Smooth muscle cell (in vitro differentiated cells): ENCODE measurements around the gene RNF180. TPM values are rescaled to one million over a fixed set of nuclear protein-coding genes. Genes with fewer than 3 reads are reported as not detected.

Source experiments
- DNase-seq: peaks from one replicate; lab custom pipeline; 2025; ENCODE audit not compliant: unreplicated experiment; lab: John Stamatoyannopoulos, UW
- H2AFZ ChIP-seq: fragments of 200-600 bp; sonication (generic); 2 replicates; pipeline ENCODE4 v1.6.0; 2016; ENCODE audit warnings: antibody characterized with exemption, low read depth, mild to moderate bottlenecking
- H3F3A ChIP-seq: fragments of 200-600 bp; sonication (generic); 2 replicates; pipeline ENCODE4 v1.6.0; 2017; ENCODE audit warnings: antibody characterized with exemption, low read depth
- H3K27ac ChIP-seq: fragments of 200-600 bp; sonication (generic); 2 replicates; pipeline ENCODE4 v1.5.1; 2016; ENCODE audit warnings: low read depth, mild to moderate bottlenecking
- H3K27me3 ChIP-seq: fragments of 200-600 bp; sonication (generic); 2 replicates; pipeline ENCODE4 v1.6.1; 2016; ENCODE audit warnings: low read depth, mild to moderate bottlenecking
- H3K36me3 ChIP-seq: fragments of 200-600 bp; sonication (generic); 2 replicates; pipeline ENCODE4 v1.5.1; 2016; ENCODE audit warnings: low read depth
- H3K4me1 ChIP-seq: fragments of 200-600 bp; sonication (generic); 2 replicates; pipeline ENCODE4 v1.5.1; 2016; ENCODE audit warnings: low read depth
- H3K4me2 ChIP-seq: fragments of 200-600 bp; sonication (generic); 2 replicates; pipeline ENCODE4 v1.6.0; 2016; ENCODE audit warnings: mild to moderate bottlenecking
- H3K4me3 ChIP-seq: fragments of 200-600 bp; sonication (generic); 2 replicates; pipeline ENCODE4 v1.5.1; 2016; ENCODE audit warnings: mild to moderate bottlenecking
- H3K79me2 ChIP-seq: fragments of 200-600 bp; sonication (generic); 2 replicates; pipeline ENCODE4 v1.6.0; 2016; ENCODE audit warnings: low read depth, mild to moderate bottlenecking
- H3K9ac ChIP-seq: fragments of 200-600 bp; sonication (generic); 2 replicates; pipeline ENCODE4 v1.6.0; 2016; ENCODE audit warnings: low read depth
- H3K9me3 ChIP-seq: fragments of 200-600 bp; sonication (generic); replicated peaks from 2 replicates; pipeline ENCODE4 v1.5.1; 2016; ENCODE audit warnings: low read depth
- H4K20me1 ChIP-seq: fragments of 200-600 bp; sonication (generic); 2 replicates; pipeline ENCODE4 v1.6.0; 2016; ENCODE audit warnings: low read depth
- WGBS: methylation state at CpG from one replicate; pipeline ENCODE4 v1.1.7; 2016; ENCODE audit warnings: low lambda C conversion rate; 5-methylcytosine and 5-hydroxymethylcytosine counted together
- polyA plus RNA-seq: library from polyadenylated mRNA; unstranded; fragments of >200 nt; fragmentation: Nextera tagmentation; extraction: Ambion mirVana; gene quantifications from 2 replicates; pipeline ENCODE4 v1.2.1, GENCODE V29; 2016
- total RNA-seq: library from RNA; depleted of rRNA; stranded (reverse); fragments of >200 nt; gene quantifications from 2 replicates; pipeline ENCODE4 v1.2.3, GENCODE V29; 2014
- TF ChIP-seq, protein P1 (sequence below): fragments of 200-600 bp; sonication (generic); IDR thresholded peaks from 2 replicates; pipeline ENCODE4 v1.5.1; 2017; ENCODE audit warnings: borderline replicate concordance, mild to moderate bottlenecking, antibody characterized with exemption; ENCODE audit not compliant: insufficient read depth, poor library complexity, severe bottlenecking

The RNF180 gene
- total and polyA plus RNA-seq, 2 experiments from 2014 or later: 3.0 to 3.8 TPM

DNA sequence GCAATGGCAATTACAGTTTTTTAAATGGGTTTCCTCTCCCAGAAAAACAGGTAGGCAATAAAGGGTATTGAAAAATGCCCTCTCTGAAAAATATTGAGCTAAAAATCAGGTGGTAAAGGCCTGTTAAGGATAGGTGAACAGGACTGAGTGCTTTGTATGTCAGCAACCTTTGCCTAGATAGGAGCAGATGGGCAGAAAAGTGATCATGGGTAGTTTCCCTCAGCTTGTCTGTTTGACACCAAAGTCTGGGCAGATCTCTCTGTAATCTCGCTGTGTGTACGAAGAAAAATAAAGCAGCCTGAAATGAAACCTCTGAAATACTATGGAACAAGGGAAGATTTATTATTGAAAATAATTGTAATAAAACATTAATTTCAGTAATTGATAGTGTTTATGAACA lies 15.8 kb downstream of the RNF180 start:
- no peaks in the 10 kb centered on the region for H3F3A ChIP-seq
- H3K27me3 ChIP-seq: no peaks in the 10 kb centered on the region
- no peak overlapping the region for H3K9ac ChIP-seq
- peaks cover 3% of the 10 kb centered on the region for H3K9me3 ChIP-seq
- H3K36me3 ChIP-seq: no peaks in the 10 kb centered on the region
- H4K20me1 ChIP-seq: no peaks in the 10 kb centered on the region
- H3K4me1 ChIP-seq: no peaks in the 10 kb centered on the region
- no peak for DNase-seq
- TF ChIP-seq, protein P1, sequence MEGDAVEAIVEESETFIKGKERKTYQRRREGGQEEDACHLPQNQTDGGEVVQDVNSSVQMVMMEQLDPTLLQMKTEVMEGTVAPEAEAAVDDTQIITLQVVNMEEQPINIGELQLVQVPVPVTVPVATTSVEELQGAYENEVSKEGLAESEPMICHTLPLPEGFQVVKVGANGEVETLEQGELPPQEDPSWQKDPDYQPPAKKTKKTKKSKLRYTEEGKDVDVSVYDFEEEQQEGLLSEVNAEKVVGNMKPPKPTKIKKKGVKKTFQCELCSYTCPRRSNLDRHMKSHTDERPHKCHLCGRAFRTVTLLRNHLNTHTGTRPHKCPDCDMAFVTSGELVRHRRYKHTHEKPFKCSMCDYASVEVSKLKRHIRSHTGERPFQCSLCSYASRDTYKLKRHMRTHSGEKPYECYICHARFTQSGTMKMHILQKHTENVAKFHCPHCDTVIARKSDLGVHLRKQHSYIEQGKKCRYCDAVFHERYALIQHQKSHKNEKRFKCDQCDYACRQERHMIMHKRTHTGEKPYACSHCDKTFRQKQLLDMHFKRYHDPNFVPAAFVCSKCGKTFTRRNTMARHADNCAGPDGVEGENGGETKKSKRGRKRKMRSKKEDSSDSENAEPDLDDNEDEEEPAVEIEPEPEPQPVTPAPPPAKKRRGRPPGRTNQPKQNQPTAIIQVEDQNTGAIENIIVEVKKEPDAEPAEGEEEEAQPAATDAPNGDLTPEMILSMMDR: no peak
- no peak overlapping the region for H3K4me3 ChIP-seq
- no peaks in the 10 kb centered on the region for H3K79me2 ChIP-seq
- H2AFZ ChIP-seq: no peak overlapping the region
- H3K4me2 ChIP-seq: no peak overlapping the region
- 98% methylated on average over 2 of the region's 2 CpGs for WGBS
- no peak overlapping the region for H3K27ac ChIP-seq

DNA sequence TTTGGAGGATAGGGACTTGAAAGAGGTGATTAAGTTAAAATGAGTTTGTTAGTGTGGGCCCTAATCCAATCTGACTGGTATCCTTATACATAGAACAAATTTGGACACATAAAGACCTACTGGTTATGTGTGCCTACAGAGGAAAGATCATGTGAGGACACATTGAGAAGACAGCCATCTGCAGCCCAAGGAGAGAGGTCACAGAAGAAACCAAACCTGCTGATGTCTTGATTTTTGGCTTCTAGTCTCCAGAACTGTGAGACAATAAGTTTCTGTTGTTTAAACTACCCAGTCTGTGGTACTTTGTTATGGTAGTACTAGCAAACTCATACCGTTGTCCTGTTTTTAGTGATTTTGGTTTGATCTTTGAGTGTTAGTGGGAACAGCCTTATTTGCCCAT lies 18.3 kb downstream of the RNF180 start:
- Histone ChIP-seq H3K4me3 (no peak overlapping the region), H4K20me1 (no peaks in the 10 kb centered on the region), H3K27ac (no peak overlapping the region), H3K4me1 (no peaks in the 10 kb centered on the region), H3K4me2 (no peak overlapping the region), H3K36me3 (no peaks in the 10 kb centered on the region), H3K27me3 (no peaks in the 10 kb centered on the region), H3F3A (no peaks in the 10 kb centered on the region), H3K9ac (no peak overlapping the region), H2AFZ (no peak overlapping the region), H3K9me3 (peaks cover 3% of the 10 kb centered on the region), H3K79me2 (no peaks in the 10 kb centered on the region)
- 97% methylated on average over 1 of the region's 1 CpG for WGBS
- no peak for DNase-seq
- TF ChIP-seq, protein P1: no peak

DNA sequence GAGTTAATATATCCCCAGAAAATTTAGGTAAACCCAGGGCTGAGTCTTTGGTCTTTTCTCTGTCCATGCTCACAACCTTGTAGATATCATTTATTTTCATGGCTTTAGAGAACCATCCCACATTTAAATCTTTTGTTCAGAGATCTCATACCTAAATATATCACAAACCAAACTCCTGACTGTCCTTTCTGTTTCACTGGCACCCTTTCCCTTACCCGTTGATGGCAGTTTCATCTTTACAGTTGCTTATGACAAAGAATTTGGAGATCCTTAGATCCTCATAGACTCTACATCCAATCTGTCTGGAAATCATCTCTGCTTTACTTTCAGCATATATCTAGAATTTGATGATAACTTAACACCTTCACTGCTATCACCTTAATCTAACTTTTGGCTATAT lies 19.2 kb downstream of the RNF180 start:
- Histone ChIP-seq H3K27me3 (no peaks in the 10 kb centered on the region), H4K20me1 (no peaks in the 10 kb centered on the region), H3K27ac (no peak overlapping the region), H3K4me1 (no peaks in the 10 kb centered on the region), H3K4me2 (no peak overlapping the region), H3K79me2 (no peaks in the 10 kb centered on the region), H3K4me3 (no peak overlapping the region), H3K36me3 (no peaks in the 10 kb centered on the region), H3K9me3 (no peaks in the 10 kb centered on the region), H3F3A (no peaks in the 10 kb centered on the region), H3K9ac (no peak overlapping the region), H2AFZ (no peak overlapping the region)
- TF ChIP-seq, protein P1: no peak
- no peak for DNase-seq
- 100% methylated on average over 1 of the region's 1 CpG for WGBS

DNA sequence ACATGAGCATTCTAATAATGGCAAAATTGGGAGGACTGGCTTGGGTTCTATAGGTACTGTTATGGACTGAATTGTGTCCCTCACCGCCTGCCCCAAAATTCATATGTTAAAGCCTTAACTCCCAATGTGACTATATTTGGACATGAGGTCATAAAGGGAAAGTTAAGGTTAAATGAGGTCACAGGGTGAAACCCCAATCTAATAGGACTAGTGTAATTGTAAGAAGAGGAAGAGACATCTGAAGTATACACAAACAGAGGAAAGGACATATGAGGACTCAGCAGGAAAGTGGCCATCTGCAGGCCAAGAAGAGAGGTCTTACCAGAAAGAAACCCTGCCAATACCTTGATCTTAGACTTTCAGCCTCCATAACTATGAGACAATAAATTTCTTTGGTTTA lies 23.1 kb downstream of the RNF180 start:
- Histone ChIP-seq H3K27me3 (no peaks in the 10 kb centered on the region), H4K20me1 (no peaks in the 10 kb centered on the region), H3K4me2 (no peak overlapping the region), H3K4me3 (no peak overlapping the region), H3K4me1 (no peaks in the 10 kb centered on the region), H3K27ac (no peak overlapping the region), H2AFZ (no peak overlapping the region), H3K79me2 (no peaks in the 10 kb centered on the region), H3F3A (no peaks in the 10 kb centered on the region), H3K36me3 (no peaks in the 10 kb centered on the region), H3K9ac (no peak overlapping the region), H3K9me3 (no peaks in the 10 kb centered on the region)
- TF ChIP-seq, protein P1: no peak
- WGBS: 98% methylated on average over 1 of the region's 1 CpG
- no peak for DNase-seq
